ENCODE measurements around the gene HIP1.

- TF ChIP-seq, protein P1, sequence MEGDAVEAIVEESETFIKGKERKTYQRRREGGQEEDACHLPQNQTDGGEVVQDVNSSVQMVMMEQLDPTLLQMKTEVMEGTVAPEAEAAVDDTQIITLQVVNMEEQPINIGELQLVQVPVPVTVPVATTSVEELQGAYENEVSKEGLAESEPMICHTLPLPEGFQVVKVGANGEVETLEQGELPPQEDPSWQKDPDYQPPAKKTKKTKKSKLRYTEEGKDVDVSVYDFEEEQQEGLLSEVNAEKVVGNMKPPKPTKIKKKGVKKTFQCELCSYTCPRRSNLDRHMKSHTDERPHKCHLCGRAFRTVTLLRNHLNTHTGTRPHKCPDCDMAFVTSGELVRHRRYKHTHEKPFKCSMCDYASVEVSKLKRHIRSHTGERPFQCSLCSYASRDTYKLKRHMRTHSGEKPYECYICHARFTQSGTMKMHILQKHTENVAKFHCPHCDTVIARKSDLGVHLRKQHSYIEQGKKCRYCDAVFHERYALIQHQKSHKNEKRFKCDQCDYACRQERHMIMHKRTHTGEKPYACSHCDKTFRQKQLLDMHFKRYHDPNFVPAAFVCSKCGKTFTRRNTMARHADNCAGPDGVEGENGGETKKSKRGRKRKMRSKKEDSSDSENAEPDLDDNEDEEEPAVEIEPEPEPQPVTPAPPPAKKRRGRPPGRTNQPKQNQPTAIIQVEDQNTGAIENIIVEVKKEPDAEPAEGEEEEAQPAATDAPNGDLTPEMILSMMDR (conservative IDR thresholded peaks at IDR 0.05) = no peak
- TF ChIP-seq EZH2 (IDR thresholded peaks at IDR 0.05; ENCODE audit: low read depth) = no peak
Measured at GRCh38 chr7:75699993-75700392, 38.7 kb downstream of the HIP1 start.

All from PC-9 (cell line).